Ascending aorta (tissue), 2 donors: ENCODE results near the gene TMEM61. TPM values are rescaled to one million over a fixed set of nuclear protein-coding genes. Genes with fewer than 3 reads are reported as not detected.

Experiments
- DNase-seq, 2 donors: peaks; one replicate each; pipeline ENCODE4 v3.0.0-alpha.2; 2019; ENCODE audit warnings: low spot score in 2 of 2
- H3K27ac ChIP-seq, 2 donors: fragments of 200-600 bp; sonication (generic); one replicate each; pipeline ENCODE4 v1.5.1; 2016 to 2017; ENCODE audit warnings: mild to moderate bottlenecking in 1 of 2
- H3K27me3 ChIP-seq: fragments of 200-600 bp; sonication (generic); one replicate; pipeline ENCODE4 v1.5.1; 2017
- H3K36me3 ChIP-seq, 2 donors: fragments of 200-600 bp; sonication (generic); one replicate each; pipeline ENCODE4 v1.5.1; 2016
- H3K4me1 ChIP-seq, 2 donors: fragments of 200-600 bp; sonication (generic); one replicate each; pipeline ENCODE4 v1.5.1; 2016 to 2017; ENCODE audit warnings: mild to moderate bottlenecking in 1 of 2
- H3K4me3 ChIP-seq, 2 donors: fragments of 200-600 bp; sonication (generic); one replicate each; pipeline ENCODE4 v1.5.1; 2016 to 2017; ENCODE audit warnings: mild to moderate bottlenecking in 1 of 2
- H3K9me3 ChIP-seq, 2 donors: fragments of 200-600 bp; sonication (generic); one replicate each; pipeline ENCODE4 v1.5.1; 2016
- CTCF ChIP-seq, 3 experiments: fragments of 200-600 bp in 2 of 3; fragments of 450-650 bp in 1 of 3; sonication (generic) in 2 of 3; IDR thresholded peaks; one replicate each; pipeline ENCODE4 v1.5.1; 2016 to 2019; ENCODE audit warnings: antibody characterized with exemption in 3 of 3, mild to moderate bottlenecking in 1 of 3, moderate library complexity in 1 of 3
- intact Hi-C: fragments of 100-400 bp; cut with DNase I; formaldehyde crosslinking; loops from one replicate; pipeline ENCODE4 v1.15.1; 2023
- total RNA-seq: library from RNA; depleted of rRNA; stranded (reverse); fragments of >200 nt; gene quantifications from one replicate; pipeline ENCODE4 v1.1.0, GENCODE V29; 2016

Gene TMEM61
- total RNA-seq, 1 donor from 2014 or later, result not detected

- Histone ChIP-seq H3K4me3 (no peak overlapping the region), H3K27ac (no peak overlapping the region), H3K36me3 (no peaks in the 10 kb centered on the region), H3K27me3 (no peaks in the 10 kb centered on the region), H3K4me1 (peaks cover 0 to 7% of the 10 kb centered on the region in 2 donors), H3K9me3 (no peaks in the 10 kb centered on the region)
- no peak for TF ChIP-seq CTCF (IDR thresholded peaks at IDR 0.05)
- intact Hi-C loops, result no loop called here
- DNase-seq, result no peak
Observed at GRCh38 chr1:55000110-55001085, 20.0 kb downstream of the TMEM61 start.

DNA sequence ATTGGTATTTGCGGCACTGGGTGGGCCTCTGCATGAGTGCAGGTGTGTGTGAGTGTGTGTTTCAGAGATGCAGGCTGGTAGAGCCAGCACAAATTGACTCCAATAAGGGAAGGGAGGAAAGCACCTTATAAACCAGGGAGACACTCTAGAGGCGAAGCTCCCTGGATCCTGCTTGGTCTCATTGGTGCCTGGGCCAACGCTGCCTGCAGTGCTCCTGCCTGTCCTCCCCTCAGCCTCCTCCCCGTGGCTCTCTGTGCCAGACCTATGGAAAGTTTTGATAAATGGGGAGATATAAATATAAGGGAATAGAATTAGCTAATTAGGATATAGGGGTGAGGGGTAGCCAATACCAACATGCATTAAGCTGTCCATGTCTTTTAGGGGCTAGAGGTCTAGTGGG lies 20.9 kb downstream of the TMEM61 start:
- no peak overlapping the region for H3K4me3 ChIP-seq
- no peaks in the 10 kb centered on the region for H3K9me3 ChIP-seq
- H3K27me3 ChIP-seq, result no peaks in the 10 kb centered on the region
- no peak for TF ChIP-seq CTCF (IDR thresholded peaks at IDR 0.05)
- peaks cover 0 to 7% of the 10 kb centered on the region in 2 donors for H3K4me1 ChIP-seq
- H3K27ac ChIP-seq, result no peak overlapping the region
- intact Hi-C loops, result no loop called here
- H3K36me3 ChIP-seq, result no peaks in the 10 kb centered on the region
- no peak for DNase-seq

- H3K36me3 ChIP-seq, result no peaks in the 10 kb centered on the region
- no peaks in the 10 kb centered on the region for H3K9me3 ChIP-seq
- no peaks in the 10 kb centered on the region for H3K4me1 ChIP-seq
- no peak for TF ChIP-seq CTCF (IDR thresholded peaks at IDR 0.05)
- DNase-seq, result no peak
- intact Hi-C loops, result no loop called here
- no peaks in the 10 kb centered on the region for H3K27me3 ChIP-seq
- H3K27ac ChIP-seq, result no peak overlapping the region
- H3K4me3 ChIP-seq, result no peak overlapping the region
Observed at GRCh38 chr1:55002686-55003085, 22.3 kb downstream of the TMEM61 start.

DNA sequence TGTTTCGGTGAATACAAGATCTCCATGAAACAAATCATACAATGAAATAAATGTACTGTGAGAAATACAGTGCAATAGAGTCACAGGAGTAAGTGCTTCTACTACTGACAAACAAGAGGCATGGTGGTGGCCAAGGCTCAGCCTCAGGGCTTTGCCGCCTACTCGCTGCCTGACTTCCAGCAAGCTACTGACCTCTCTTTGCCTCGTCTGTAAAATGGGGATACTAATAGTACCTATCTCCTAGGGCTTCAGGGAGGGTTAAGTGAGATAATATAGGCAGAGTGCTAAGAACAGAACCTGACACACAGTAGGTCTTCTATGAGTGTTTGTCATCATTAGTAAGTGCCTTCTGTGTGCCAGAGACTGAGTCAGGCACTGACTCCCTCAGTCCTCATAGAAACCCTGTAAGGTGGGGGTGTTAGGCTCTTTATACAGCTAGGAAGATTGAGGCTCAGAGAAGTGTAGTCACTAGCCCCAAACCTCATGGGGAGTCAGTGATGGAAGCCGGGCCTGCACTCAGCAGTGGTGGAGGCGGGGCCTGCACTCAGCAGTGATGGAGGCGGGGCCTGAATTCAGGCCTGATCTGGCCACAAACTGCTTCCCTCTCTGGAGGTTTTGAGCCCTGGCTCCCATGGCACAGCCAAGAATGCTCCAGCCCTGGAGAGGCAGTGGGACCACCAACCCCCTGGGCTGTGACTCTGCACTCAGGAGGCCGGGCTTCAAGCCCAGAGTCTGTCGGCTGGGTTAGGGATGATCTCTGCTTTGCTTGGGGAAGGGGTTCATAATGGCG lies 25.1 kb downstream of the TMEM61 start:
- intact Hi-C loops, result no loop called here
- TF ChIP-seq CTCF (IDR thresholded peaks at IDR 0.05), result no peak
- Histone ChIP-seq H3K9me3 (no peaks in the 10 kb centered on the region), H3K4me1 (no peaks in the 10 kb centered on the region), H3K27me3 (no peaks in the 10 kb centered on the region), H3K4me3 (no peak overlapping the region), H3K27ac (no peak overlapping the region), H3K36me3 (no peaks in the 10 kb centered on the region)
- DNase-seq, result no peak

DNA sequence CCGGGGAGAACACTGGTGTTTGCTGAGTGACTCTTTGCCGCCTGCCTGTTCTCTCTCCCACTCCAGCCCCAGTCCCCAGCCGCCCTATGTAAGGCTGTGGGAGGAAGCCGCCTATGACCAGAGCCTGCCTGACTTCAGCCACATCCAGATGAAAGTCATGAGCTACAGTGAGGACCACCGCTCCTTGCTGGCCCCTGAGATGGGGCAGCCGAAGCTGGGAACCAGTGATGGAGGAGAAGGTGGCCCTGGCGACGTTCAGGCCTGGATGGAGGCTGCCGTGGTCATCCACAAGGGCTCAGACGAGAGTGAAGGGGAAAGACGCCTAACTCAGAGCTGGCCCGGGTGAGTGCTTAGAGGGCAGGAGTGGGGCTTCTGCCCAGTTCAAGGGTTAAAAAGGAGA lies 26.5 kb downstream of the TMEM61 start:
- no peaks in the 10 kb centered on the region for H3K4me1 ChIP-seq
- H3K27ac ChIP-seq, result no peak overlapping the region
- H3K9me3 ChIP-seq, result no peaks in the 10 kb centered on the region
- intact Hi-C loops, result no loop called here
- H3K27me3 ChIP-seq, result no peaks in the 10 kb centered on the region
- no peak overlapping the region for H3K4me3 ChIP-seq
- TF ChIP-seq CTCF (IDR thresholded peaks at IDR 0.05), result no peak
- no peaks in the 10 kb centered on the region for H3K36me3 ChIP-seq
- no peak for DNase-seq
